ENCODE results near the gene NOL4L.

NOL4L gene

DNA sequence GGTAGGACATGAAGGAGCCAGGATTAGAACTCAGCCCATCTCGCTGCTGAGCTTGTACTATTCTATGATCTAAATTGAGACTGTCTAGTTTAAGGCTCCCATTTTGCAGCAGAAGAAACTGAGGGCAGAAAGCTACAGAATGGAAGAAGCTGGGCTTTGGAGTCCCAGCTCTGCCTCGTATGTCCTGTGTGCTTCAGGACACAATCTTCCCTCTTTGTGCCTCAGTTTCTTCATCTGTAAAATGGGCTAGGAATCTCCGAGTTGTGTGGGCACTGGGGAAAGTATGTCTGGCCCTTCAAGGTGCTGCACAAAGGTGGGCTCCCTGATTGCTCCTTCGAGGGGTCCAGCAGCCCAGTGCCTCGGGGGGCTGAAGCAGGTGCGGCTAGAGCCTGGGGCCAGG lies 20.7 kb downstream of the NOL4L start:
- H3K4me3 ChIP-seq (ENCODE audit: low read depth, low read length): no peak overlapping the region

- no peak overlapping the region for H3K4me3 ChIP-seq (ENCODE audit: low read depth, low read length)
Measured at GRCh38 chr20:32563311-32564272, 21.5 kb downstream of the NOL4L start.

DNA sequence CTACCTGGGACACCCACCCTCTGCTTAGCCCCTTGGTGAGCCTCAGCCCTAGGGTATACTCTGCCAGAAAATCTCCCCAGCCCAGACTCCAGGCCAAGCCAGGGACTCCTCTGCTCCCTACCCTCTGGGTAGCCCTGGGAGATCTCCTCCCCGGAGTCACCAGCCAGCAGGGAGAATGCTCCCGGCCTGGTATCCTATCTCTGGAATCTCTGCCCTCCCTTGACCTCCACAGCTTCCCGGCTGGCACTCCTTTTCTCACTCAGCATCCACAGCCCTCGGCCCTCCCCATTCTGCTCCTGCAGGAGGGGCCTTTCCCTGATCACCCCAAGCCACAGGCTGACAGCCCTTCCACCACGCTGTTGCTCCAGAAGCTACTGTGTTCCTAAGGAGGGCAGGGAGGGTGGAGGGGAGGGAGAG lies 22.6 kb downstream of the NOL4L start:
- no peak overlapping the region for H3K4me3 ChIP-seq (ENCODE audit: low read depth, low read length)

- H3K4me3 ChIP-seq (ENCODE audit: low read depth, low read length): no peak overlapping the region
Measured at GRCh38 chr20:32560989-32561830, 23.9 kb downstream of the NOL4L start.

DNA sequence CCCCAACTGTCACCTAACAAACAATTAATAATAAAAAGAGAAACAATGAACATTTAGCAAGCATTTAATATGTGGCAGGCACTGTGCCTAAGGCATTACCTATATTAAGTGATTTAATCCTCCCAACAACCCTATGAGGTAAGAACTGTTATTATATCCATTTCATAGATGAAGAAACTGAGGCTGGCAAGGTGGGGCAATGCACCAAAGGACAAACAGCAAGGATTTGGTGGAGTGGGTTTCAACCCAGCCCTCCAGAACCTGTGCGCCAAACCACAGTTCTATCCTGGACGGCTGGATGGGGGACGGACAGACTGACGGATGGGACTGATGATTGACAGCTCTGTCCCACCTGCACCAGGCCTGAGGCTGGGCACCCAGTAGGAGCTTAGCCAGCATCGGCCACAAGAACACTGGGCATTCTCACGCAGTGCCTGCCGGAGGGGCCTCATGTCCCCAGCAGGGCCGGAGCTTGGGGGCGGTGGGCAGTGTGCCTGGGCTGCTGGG lies 24.6 kb downstream of the NOL4L start:
- no peak overlapping the region for H3K4me3 ChIP-seq (ENCODE audit: low read depth, low read length)

DNA sequence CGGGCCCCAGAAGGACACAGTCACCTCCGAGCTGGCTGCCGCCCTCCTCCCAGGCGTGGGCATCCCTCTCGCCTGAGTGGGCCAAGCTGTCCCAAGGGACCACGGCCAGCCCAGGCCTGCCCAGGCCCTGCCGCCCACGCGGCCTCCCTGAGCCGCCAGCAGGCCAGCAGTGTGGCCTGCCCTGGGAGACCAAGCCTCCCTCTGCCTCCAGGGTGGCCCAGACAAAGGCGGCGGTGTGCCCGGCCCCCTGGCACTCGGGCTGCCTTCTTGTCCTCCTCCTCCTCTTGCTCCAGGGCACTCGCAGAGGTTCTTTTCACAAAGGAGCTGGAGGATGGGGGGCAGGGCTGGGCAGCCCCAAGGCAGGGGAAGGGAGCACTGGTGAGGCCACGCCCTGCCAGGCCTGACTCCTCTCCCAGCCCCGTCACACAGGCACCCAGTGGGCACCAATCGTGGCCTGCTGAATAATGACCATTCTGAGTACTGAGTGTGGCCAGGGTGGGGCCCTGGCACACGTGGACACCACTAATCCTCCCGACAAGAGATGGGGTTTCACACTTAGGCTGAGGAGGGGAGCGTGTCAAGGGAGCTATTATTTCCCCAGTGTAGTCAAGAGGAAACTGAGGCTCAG lies 25.3 kb downstream of the NOL4L start:
- H3K4me3 ChIP-seq (ENCODE audit: low read depth, low read length): no peak overlapping the region

- no peak overlapping the region for H3K4me3 ChIP-seq (ENCODE audit: low read depth, low read length)
Measured at GRCh38 chr20:32559205-32559752, 25.9 kb downstream of the NOL4L start.

GRCh38 chr20:32558526-32558925 lies 26.6 kb downstream of the NOL4L start:
- no peak overlapping the region for H3K4me3 ChIP-seq (ENCODE audit: low read depth, low read length)

GRCh38 chr20:32557319-32557718 lies 27.8 kb downstream of the NOL4L start:
- H3K4me3 ChIP-seq (ENCODE audit: low read depth, low read length): no peak overlapping the region

DNA sequence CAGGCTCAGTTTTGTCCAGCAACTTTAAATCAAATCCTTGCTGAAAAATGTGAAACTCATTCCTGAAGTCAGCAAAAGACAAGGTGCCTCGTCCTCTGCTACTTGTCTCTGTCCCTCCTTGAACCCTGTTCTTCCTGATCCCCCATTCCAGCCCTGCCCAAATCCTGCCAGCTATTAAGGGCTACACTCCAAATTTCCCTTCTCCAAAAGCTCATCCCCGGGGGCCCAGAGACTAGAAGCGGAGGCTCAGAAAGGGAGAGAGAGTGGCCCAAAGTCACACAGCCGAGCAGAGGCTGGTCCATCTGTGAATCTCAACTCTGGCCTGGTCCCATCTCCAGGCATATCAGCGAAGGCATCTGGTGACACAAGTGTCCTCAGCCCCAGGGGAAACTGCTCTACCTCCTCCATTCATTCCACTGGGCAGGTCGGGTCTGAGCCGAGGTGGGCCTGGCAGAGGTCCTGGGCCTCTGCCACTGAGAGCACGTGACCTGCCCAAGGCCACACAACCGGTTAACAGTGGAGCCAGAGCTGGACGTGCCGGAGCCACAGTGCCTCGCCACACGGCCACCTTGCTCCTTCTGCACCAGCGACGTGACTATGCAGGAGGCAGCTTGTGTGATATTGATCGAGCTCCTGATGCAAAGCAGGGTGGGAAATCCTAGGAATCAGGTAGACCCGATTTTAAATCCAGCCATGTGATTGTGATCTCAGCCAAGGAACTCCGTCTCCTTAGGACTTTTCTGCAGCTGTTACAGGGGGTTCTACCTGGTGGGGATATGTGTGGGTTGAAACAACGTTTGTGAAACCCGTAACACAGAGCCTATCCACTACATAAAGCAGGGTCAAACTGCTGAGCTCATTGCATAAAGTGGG lies 28.6 kb downstream of the NOL4L start:
- no peak overlapping the region for H3K4me3 ChIP-seq (ENCODE audit: low read depth, low read length)

DNA sequence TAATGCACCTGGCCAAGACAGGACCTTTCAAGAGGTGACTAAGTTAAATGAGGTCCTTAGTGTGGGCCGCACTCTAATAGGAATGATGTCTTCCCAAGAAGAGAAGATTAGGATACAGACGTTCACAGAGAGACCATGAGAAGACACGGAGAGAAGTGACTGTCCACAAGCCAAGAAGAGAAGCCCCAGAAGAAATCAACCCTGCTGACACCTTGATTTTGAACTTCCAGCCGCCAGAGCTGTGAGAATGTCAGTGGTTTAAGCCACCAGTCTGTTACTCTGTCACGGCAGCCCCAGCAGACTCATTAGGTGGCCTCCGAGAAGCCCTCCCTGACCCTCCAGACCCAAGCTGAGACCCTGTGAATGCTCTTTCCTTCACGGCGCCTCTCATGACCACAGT lies 29.5 kb downstream of the NOL4L start:
- H3K4me3 ChIP-seq (ENCODE audit: low read depth, low read length): no peak overlapping the region

GRCh38 chr20:32554965-32555289 lies 30.2 kb downstream of the NOL4L start:
- H3K4me3 ChIP-seq (ENCODE audit: low read depth, low read length): no peak overlapping the region

DNA sequence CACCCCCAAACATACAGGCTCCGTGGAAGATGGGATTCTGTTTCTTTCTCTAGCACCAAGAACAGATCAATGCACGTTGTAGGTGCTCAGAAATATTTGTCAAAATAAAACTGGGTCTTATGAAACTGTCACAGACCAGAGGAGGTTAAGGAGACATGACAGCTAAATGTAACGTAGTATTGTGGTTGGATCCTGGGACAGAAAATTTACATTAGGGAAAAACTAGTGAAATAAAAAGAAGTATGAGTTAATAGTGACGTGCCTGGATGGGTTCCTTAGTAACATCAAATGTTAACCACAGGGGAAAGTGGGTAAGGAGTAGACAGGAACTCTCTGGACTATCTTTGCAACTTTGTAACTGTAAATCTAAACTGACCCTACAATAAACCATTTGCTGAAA lies 31.5 kb downstream of the NOL4L start:
- no peak overlapping the region for H3K4me3 ChIP-seq (ENCODE audit: low read depth, low read length)

- no peak overlapping the region for H3K4me3 ChIP-seq (ENCODE audit: low read depth, low read length)
Measured at GRCh38 chr20:32551693-32552092, 33.4 kb downstream of the NOL4L start.

DNA sequence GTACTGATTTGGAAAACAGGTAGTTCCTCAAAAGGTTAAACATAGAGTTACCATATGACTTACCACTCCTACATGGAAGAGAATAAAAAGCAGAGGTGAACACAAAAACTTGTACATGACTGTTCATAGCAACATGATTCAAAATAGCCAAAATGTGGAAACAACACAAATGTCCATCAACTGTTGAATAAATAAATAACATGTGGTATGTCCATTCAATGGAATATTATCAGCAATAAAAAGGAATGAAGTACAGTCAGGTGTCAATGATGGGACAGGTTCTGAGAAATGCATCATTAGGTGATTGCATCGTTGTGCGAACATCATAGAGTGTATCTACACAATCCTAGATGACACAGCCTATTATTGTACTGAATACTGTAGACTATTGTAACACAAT lies 35.3 kb downstream of the NOL4L start:
- no peak overlapping the region for H3K4me3 ChIP-seq (ENCODE audit: low read depth, low read length)

GRCh38 chr20:32547753-32548034 lies 37.4 kb downstream of the NOL4L start:
- no peak overlapping the region for H3K4me3 ChIP-seq (ENCODE audit: low read depth, low read length)

- H3K4me3 ChIP-seq (ENCODE audit: low read depth, low read length): no peak overlapping the region
Measured at GRCh38 chr20:32546918-32547752, 38.0 kb downstream of the NOL4L start.

DNA sequence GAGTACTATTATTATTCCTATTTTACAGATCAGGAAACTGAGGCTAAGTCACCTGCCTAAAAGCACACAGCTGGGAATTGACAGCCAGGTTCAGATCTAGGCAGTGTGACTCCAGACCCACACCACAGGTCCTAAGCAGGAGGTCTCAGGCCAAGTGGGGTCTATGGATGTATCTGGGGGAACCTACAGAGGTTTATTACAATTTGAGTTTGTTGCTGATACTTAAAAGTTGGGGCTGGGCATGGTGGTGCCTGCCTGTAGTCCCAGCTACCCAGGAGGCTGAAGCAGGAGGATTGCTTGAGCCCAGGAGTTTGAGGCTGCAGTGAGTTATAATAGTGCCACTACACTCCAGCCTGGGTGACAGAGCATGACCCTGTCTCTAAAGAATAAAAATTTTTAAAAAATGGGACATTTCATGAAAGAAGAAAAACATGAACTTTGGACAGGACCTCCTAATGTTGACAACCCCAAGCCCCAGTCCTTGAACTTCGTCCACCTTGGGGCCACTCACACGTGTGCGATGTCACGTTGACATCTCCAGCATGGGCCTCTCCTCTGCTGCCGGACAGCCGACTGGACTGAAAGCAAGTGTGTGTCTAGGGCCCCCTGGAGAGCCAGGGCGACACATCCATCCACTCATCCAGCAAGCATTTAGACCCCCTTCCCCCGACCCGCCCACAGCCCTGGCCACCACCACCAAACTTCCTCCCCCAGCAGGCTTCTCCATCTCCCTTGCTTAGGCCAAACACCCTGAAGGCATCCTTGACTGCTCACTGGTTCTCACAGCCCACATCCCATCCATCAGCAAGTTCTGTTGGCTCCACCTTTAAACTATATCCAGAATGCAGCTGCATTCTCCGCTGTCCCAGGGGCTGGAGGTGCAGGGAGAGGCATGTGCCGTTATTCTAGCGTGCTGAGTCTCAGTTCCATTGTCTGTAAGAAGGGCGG lies 40.0 kb downstream of the NOL4L start:
- no peak overlapping the region for H3K4me3 ChIP-seq (ENCODE audit: low read depth, low read length)

Measured in iPS-11a (cell line).